Activated CD8-positive, alpha-beta memory T cell treated with anti-CD3 and anti-CD28 coated beads for 48 hours (primary cell): ENCODE measurements around the gene CCDC102B.

Source experiments
- DNase-seq, 3 experiments: peaks; one replicate each; pipeline ENCODE4 v3.0.0-alpha.2; 2020; ENCODE audit warnings: low read depth in 2 of 3, low spot score in 2 of 3

Gene CCDC102B

DNA sequence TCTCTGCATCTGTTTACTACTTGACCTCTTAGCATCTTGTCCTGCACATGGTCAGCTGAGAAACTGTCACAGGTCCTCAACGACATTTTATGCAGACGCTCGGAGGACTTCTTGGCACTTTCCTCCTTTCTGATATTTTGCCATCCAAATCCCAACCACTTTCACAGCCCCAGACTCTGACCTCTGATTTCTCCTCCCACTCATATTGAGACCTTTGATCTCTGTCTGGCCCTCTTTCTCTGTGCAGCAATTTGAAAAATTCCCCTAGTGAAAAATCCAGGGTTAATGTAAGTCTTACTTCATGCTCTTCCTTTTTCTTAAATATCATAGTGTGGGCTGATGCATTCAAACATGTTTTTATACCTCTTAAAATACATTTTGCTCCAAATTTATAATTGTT is 273.8 kb downstream of the CCDC102B start:
- no peak for DNase-seq

DNA sequence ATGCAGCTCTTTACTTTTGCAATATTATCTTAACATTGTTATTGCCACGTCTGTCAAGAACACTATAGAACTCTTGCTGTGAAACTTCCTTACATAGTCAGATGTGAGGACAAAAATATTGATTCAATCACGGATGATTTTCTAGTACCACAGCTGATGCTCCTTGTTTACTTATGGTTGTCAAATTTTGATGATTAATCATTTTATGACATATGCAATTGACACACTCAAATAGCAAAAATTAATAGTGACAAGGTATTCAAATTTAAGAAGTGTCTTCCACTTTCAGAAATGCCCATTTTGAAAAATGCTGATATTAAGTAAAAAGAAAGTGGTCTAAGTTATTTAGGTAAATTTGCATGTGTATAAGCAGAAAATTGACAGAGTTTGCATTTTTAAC is 284.0 kb downstream of the CCDC102B start:
- DNase-seq, result no peak

DNA sequence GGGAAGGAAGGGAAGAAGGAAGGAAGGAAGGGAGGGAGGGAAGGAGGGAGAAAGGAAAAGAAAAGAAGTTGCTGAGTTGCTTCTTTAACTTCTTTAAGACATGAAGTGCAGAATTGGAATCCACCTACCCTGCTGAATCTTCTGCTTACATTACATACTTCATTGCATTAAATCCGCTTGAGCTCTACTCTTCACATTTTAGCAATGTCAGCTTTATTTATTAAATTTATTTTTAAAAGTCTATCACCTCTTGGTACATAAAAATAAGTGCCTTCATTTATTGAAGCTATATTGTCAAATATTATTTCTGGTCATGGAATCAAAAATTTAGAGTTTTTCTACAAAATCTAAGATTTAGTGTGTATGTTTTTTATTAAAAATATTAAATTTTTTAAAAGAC is 284.6 kb downstream of the CCDC102B start:
- no peak for DNase-seq

DNA sequence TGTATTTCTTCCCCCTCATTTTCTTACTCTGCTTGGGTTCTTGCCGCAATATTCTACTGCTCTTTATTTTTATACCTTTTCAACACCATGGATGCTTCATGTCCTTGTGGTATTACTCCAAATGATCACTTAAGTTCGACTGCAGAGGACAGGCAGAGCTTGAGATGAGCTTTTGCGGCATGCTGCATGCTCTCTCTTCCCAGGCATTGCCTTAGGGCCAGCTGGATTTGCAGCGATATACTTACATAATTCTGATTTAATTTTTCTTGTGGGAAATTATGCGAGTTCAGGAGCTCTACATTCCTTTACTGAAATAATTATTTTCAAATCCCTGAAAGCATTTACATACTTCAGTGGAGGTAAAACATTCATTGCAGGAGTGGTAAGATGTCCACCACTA is 288.1 kb downstream of the CCDC102B start:
- DNase-seq, result no peak

DNA sequence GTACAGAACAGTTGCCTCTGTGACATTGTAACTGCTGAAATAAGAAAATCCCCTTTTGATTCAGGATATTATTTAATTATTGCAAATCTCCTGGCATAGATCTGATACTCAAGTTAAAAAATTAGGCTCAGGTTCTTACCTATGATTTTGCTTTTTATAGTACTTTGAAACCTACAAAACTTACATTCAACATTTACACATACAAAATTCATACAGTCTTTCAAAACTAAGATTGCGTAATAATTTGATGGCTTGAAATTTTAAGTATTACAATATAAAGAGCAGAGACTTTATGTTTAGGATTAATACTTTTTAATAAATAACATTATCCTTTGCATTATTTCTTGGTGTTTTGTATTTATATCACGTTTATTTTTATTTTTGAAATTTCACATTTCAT is 291.1 kb downstream of the CCDC102B start:
- DNase-seq, result no peak

DNA sequence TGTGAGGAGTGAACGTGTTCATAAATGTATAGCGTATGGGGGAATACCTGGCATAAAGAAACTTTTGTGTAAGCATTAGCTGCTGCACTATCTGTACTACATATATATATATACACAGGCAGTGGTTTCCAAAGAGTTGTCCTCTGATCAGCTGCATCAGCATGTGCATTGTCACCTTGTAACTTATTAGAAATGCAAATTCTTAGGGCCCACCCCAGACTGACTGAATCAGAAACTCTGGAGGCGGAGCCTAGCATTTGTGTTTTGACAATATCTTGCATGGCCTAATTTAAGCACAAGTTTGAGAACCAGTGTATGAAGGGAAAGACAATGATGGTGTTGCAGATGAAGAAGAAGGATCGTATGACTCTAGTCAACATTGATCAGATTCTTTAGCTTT is 299.5 kb downstream of the CCDC102B start:
- no peak for DNase-seq

DNA sequence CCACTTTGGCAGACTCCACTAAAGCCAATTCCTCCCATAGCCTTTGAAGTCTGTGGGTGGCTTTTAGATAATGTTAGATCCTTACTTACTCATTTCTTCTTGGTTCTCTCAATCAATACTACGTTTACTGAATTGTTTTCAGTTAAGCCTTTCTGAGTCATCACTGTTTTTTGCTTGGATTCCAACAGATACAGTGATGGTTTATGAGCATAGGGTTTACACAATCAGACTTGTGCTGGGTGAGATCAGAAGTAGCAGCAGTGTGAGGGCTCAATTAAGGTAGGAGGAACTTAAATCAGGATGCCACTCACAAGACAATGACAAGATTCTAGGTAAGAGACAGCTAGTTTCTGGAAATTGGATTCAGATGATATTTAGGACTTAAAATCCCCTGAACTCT is 305.1 kb downstream of the CCDC102B start:
- DNase-seq, result no peak
